ENCODE measurements around the gene VPS4B. TPM values are rescaled to one million over a fixed set of nuclear protein-coding genes. Genes with fewer than 3 reads are reported as not detected.
A peak's percentile ranks its signal among the peaks of the same experiment; 100 is the strongest.

Gene VPS4B
- total and polyA plus RNA-seq, 12 donors, result 6.1 to 39.6 (median 21.4) TPM

DNA sequence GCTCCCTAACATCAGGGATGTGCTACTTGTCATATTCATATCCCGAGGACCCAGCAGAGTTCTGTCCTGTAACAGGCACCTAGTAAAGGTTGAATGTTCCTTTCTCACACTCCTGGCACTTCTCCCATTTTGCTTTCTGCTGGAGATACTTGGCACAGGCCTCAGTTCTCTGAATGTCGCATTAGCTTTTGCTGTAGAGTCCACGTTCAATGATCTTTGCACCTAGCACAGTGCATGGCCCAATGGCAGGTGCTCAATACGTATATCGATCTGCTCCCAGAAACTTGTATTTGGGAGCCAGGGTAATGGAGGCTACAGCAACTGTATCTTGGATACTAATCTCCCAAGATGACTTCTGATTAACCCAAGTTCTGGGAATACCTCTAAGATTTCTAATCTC, 24.8 kb upstream of the VPS4B start:
- DNase-seq, result no peak
- Histone ChIP-seq H3K4me1 (peaks cover 0 to 20% (median 0%) of the 10 kb centered on the region in 9 donors), H3K4me3 (no peak overlapping the region), H3K27me3 (no peaks in the 10 kb centered on the region), H3K27ac (no peak overlapping the region), H3K9me3 (no peaks in the 10 kb centered on the region), H3K36me3 (no peaks in the 10 kb centered on the region)
- no peak for ATAC-seq
- intact Hi-C loops (cut with DNase I), result no loop called here
- WGBS, 2 donors, result 86 to 92% methylated on average over 5 of the region's 5 CpGs
- TF ChIP-seq, protein P1, sequence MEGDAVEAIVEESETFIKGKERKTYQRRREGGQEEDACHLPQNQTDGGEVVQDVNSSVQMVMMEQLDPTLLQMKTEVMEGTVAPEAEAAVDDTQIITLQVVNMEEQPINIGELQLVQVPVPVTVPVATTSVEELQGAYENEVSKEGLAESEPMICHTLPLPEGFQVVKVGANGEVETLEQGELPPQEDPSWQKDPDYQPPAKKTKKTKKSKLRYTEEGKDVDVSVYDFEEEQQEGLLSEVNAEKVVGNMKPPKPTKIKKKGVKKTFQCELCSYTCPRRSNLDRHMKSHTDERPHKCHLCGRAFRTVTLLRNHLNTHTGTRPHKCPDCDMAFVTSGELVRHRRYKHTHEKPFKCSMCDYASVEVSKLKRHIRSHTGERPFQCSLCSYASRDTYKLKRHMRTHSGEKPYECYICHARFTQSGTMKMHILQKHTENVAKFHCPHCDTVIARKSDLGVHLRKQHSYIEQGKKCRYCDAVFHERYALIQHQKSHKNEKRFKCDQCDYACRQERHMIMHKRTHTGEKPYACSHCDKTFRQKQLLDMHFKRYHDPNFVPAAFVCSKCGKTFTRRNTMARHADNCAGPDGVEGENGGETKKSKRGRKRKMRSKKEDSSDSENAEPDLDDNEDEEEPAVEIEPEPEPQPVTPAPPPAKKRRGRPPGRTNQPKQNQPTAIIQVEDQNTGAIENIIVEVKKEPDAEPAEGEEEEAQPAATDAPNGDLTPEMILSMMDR (IDR thresholded peaks at IDR 0.05), result no peak

DNA sequence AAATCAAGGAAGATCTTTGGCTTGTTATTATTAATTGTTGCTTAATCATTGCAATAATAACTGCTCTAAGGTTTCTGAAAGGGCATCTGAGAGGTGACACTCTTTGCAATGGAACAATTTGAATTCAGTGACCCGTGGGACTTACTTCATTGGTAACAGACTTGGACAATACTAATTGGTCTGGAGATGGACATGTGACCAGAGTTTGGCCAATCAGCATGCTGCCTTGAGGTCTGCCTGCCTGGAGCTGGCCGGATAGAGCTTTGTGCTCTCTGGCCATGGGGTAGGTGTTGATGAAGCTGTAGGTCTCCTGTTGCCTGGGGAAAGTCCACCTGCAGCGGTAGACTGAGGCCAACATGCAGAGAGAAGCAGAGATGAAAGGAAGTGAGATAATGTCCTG, 24.0 kb upstream of the VPS4B start:
- TF ChIP-seq, protein P1 (IDR thresholded peaks at IDR 0.05), result no peak
- ATAC-seq, result no peak
- Histone ChIP-seq H3K27me3 (no peaks in the 10 kb centered on the region), H3K9me3 (no peaks in the 10 kb centered on the region), H3K27ac (no peak overlapping the region), H3K36me3 (no peaks in the 10 kb centered on the region), H3K4me3 (no peak overlapping the region), H3K4me1 (peaks cover 0 to 18% (median 0%) of the 10 kb centered on the region in 9 donors)
- 88 to 91% methylated on average over 3 of the region's 3 CpGs for WGBS, 2 donors
- DNase-seq, result no peak
- intact Hi-C loops (cut with DNase I), result no loop called here

DNA sequence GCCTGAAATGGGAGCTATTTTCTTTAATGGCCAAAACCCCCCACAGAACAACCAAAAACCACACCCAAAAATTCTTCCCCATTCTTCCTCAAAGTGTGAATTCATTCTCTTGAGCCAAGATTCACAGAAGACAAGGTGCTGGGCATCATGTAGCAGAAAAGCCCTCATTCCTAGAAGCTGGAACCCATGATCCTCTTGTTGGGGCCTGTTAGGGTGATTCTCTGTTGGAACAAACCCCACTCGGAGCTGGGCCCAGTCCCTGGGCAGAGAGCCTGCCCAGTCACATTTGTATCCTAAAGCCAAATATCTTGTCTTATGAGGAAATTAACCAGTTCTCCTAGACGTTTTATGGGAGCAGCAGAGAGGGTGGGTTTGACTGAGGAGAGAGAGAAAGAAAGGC, 22.8 kb upstream of the VPS4B start:
- Histone ChIP-seq H3K27me3 (no peaks in the 10 kb centered on the region), H3K36me3 (no peaks in the 10 kb centered on the region), H3K9me3 (no peaks in the 10 kb centered on the region), H3K4me3 (no peak overlapping the region), H3K4me1 (peaks cover 0 to 26% (median 0%) of the 10 kb centered on the region in 9 donors), H3K27ac (peak overlapping the region in 1 of 10 donors; percentile 71)
- intact Hi-C loops (cut with DNase I), result no loop called here
- ATAC-seq (no peak), DNase-seq (no peak)
- 55 to 59% methylated on average over 2 of the region's 2 CpGs for WGBS, 2 donors
- TF ChIP-seq, protein P1 (IDR thresholded peaks at IDR 0.05), result no peak

DNA sequence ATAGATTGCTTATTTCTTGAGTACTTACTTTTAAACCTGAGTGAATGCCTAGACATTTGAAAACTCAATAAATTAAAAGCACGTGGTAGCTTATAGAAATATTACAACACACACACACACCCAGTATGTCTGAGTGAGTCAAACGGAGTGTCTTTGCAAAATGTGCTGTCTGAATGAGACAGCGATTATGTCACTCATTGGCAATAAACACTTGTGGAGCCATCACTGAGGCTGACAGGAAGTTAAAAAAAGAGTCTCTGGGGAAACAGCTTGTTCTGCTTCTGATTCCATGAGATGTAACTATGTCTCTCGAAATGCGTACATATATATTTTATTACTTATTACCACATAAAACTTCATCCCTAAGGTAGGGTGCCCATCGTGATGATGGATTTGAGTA, 22.3 kb upstream of the VPS4B start:
- peak in 6 of 8 donors; percentile 37 to 89 (median 64) for ATAC-seq
- Histone ChIP-seq H3K36me3 (no peaks in the 10 kb centered on the region), H3K27ac (peak overlapping the region in 1 of 10 donors; percentile 71), H3K27me3 (no peaks in the 10 kb centered on the region), H3K4me1 (peaks cover 0 to 27% (median 0%) of the 10 kb centered on the region in 9 donors), H3K9me3 (no peaks in the 10 kb centered on the region), H3K4me3 (no peak overlapping the region)
- 57 to 66% methylated on average over 6 of the region's 6 CpGs for WGBS, 2 donors
- no peak for DNase-seq
- intact Hi-C loops (cut with DNase I), result loop anchor here in 3 of 10 donors (5.0 kb wide), 2 partner anchors 102 to 427 kb away; no protein-coding TSS in a partner anchor
- TF ChIP-seq, protein P1 (IDR thresholded peaks at IDR 0.05), result no peak
